ENCODE measurements around the gene S1PR4.

- TF ChIP-seq, protein P1, sequence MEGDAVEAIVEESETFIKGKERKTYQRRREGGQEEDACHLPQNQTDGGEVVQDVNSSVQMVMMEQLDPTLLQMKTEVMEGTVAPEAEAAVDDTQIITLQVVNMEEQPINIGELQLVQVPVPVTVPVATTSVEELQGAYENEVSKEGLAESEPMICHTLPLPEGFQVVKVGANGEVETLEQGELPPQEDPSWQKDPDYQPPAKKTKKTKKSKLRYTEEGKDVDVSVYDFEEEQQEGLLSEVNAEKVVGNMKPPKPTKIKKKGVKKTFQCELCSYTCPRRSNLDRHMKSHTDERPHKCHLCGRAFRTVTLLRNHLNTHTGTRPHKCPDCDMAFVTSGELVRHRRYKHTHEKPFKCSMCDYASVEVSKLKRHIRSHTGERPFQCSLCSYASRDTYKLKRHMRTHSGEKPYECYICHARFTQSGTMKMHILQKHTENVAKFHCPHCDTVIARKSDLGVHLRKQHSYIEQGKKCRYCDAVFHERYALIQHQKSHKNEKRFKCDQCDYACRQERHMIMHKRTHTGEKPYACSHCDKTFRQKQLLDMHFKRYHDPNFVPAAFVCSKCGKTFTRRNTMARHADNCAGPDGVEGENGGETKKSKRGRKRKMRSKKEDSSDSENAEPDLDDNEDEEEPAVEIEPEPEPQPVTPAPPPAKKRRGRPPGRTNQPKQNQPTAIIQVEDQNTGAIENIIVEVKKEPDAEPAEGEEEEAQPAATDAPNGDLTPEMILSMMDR (IDR thresholded peaks at IDR 0.05), result no peak
- TF ChIP-seq POLR2AphosphoS5 (IDR thresholded peaks at IDR 0.05; ENCODE audit: low read depth, low read length) (no peak), SIN3A (IDR thresholded peaks at IDR 0.05; ENCODE audit: borderline replicate concordance, insufficient read depth, low read depth, low read length) (no peak), REST (IDR thresholded peaks at IDR 0.05; ENCODE audit: insufficient read depth in 1 of 2, low read depth in 2 of 2, low read length in 1 of 2) (no peak)
Observed at GRCh38 chr19:3190470-3190770, 11.9 kb downstream of the S1PR4 start.
